Choroid plexus epithelial cell (primary cell): ENCODE measurements around the gene SCGB1C1.

Experiments
- DNase-seq: peaks from one replicate; pipeline ENCODE4 v3.0.0-alpha.2; 2010; ENCODE audit warnings: low read depth
- H3K4me3 ChIP-seq: 2 replicates; pipeline ENCODE4 v1.5.1; 2011; ENCODE audit warnings: low read depth, mild to moderate bottlenecking, control low read depth, low read length, moderate library complexity
- CTCF ChIP-seq: conservative IDR thresholded peaks from 2 replicates; pipeline ENCODE4 v1.5.1; 2011; ENCODE audit warnings: low read depth, mild to moderate bottlenecking, control low read depth, inconsistent platforms, low read length, moderate library complexity

SCGB1C1 gene

GRCh38 chr11:210803-211180, 17.9 kb downstream of the SCGB1C1 start:
- H3K4me3 ChIP-seq = no peak overlapping the region
- no peak for TF ChIP-seq CTCF
- DNase-seq = no peak

- no peak for TF ChIP-seq CTCF
- H3K4me3 ChIP-seq = no peak overlapping the region
- DNase-seq = no peak
Measured at GRCh38 chr11:211295-211694, 18.4 kb downstream of the SCGB1C1 start.

GRCh38 chr11:211741-212140, 18.9 kb downstream of the SCGB1C1 start:
- no peak for TF ChIP-seq CTCF
- H3K4me3 ChIP-seq = no peak overlapping the region
- no peak for DNase-seq

GRCh38 chr11:212150-213100, 19.5 kb downstream of the SCGB1C1 start:
- no peak for TF ChIP-seq CTCF
- DNase-seq = no peak
- no peak overlapping the region for H3K4me3 ChIP-seq

- H3K4me3 ChIP-seq = no peak overlapping the region
- no peak for TF ChIP-seq CTCF
- no peak for DNase-seq
Measured at GRCh38 chr11:213111-213510, 20.2 kb downstream of the SCGB1C1 start.

- TF ChIP-seq CTCF = no peak
- DNase-seq = no peak
- H3K4me3 ChIP-seq = no peak overlapping the region
Measured at GRCh38 chr11:214083-214482, 21.2 kb downstream of the SCGB1C1 start.

GRCh38 chr11:215581-216037, 22.7 kb downstream of the SCGB1C1 start:
- H3K4me3 ChIP-seq = no peak overlapping the region
- no peak for TF ChIP-seq CTCF

More at GRCh38 chr11:215581-216037, 22.7 kb downstream of the SCGB1C1 start:
- no peak for DNase-seq
